Stimulated activated CD4-positive, alpha-beta T cell treated with anti-CD3 and anti-CD28 coated beads, Interleukin-15, amount 100 ng/mL, for 48 hours (primary cell): ENCODE results near the gene ALDH1L1.
"Not testable (repeated sequence)": the region's sequence is repeated elsewhere in the genome, so short reads cannot be mapped to it uniquely, and the experiment has no call there.

Source experiments
- DNase-seq, 2 donors: peaks; one replicate each; pipeline ENCODE4 v3.0.0-alpha.2; 2020; ENCODE audit warnings: low read depth in 2 of 2

ALDH1L1 gene

GRCh38 chr3:126083511-126083912 lies 96.9 kb downstream of the ALDH1L1 start:
- DNase-seq, result peak; percentile 24 to 27

GRCh38 chr3:126083138-126083445 lies 97.3 kb downstream of the ALDH1L1 start:
- DNase-seq, result no peak

GRCh38 chr3:126082362-126083137 lies 97.8 kb downstream of the ALDH1L1 start:
- no peak for DNase-seq

GRCh38 chr3:126081618-126082361 lies 98.6 kb downstream of the ALDH1L1 start:
- no peak for DNase-seq

GRCh38 chr3:126080970-126081369 lies 99.4 kb downstream of the ALDH1L1 start:
- no peak for DNase-seq

- no peak for DNase-seq
Observed at GRCh38 chr3:126078866-126079265, 101.5 kb downstream of the ALDH1L1 start.

GRCh38 chr3:126077754-126078153 lies 102.6 kb downstream of the ALDH1L1 start:
- DNase-seq, result no peak

- no peak for DNase-seq
Observed at GRCh38 chr3:126076140-126076539, 104.2 kb downstream of the ALDH1L1 start.

GRCh38 chr3:126070146-126070545 lies 110.2 kb downstream of the ALDH1L1 start:
- no peak for DNase-seq

- DNase-seq, result no peak
Observed at GRCh38 chr3:126067959-126068358, 112.4 kb downstream of the ALDH1L1 start.

GRCh38 chr3:126066676-126067075 lies 113.7 kb downstream of the ALDH1L1 start:
- DNase-seq, result not testable (repeated sequence)

- no peak for DNase-seq
Observed at GRCh38 chr3:126065876-126066275, 114.5 kb downstream of the ALDH1L1 start.

GRCh38 chr3:126064627-126065258 lies 115.6 kb downstream of the ALDH1L1 start:
- DNase-seq, result no peak

GRCh38 chr3:126063358-126063965 lies 116.9 kb downstream of the ALDH1L1 start:
- no peak for DNase-seq

- no peak for DNase-seq
Observed at GRCh38 chr3:126061301-126062032, 118.9 kb downstream of the ALDH1L1 start.

GRCh38 chr3:126060613-126061145 lies 119.7 kb downstream of the ALDH1L1 start:
- DNase-seq, result no peak

GRCh38 chr3:126058666-126059065 lies 121.7 kb downstream of the ALDH1L1 start:
- DNase-seq, result no peak

GRCh38 chr3:126057936-126058335 lies 122.5 kb downstream of the ALDH1L1 start:
- DNase-seq, result no peak

GRCh38 chr3:126057501-126057819 lies 122.9 kb downstream of the ALDH1L1 start:
- no peak for DNase-seq

GRCh38 chr3:126056681-126057500 lies 123.5 kb downstream of the ALDH1L1 start:
- no peak for DNase-seq

- no peak for DNase-seq
Observed at GRCh38 chr3:126056088-126056487, 124.3 kb downstream of the ALDH1L1 start.
